NCI-H526 (cell line): ENCODE measurements around the gene PRELID1.
A peak's percentile ranks its signal among the peaks of the same experiment; 100 is the strongest.
"Not testable (repeated sequence)": the region's sequence is repeated elsewhere in the genome, so short reads cannot be mapped to it uniquely, and the experiment has no call there.

Experiments
- DNase-seq, 2 experiments: peaks; one replicate each; lab custom pipeline; 2025; lab: John Stamatoyannopoulos, UW

PRELID1 gene

GRCh38 chr5:177300236-177300880 lies 3.2 kb upstream of the PRELID1 start:
- DNase-seq = no peak

DNA sequence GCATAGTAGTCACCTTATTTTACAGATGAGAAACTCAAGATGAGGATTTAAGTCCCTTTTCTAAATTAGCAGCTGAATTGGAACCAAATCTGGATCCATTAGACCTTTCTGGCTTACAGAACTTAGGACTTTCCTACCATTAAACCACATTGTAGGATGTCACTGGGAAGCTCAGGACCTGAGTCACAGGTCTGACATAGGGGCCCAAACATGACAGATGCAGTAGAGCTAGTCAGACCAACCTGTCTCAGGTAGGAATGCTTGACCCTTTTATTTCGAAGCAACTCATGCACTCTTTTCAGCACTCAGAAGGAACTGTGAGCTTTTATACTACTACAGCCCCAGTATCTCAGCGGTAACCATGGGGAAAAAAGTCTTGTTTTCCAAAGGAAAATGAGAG lies 2.6 kb upstream of the PRELID1 start:
- no peak for DNase-seq

DNA sequence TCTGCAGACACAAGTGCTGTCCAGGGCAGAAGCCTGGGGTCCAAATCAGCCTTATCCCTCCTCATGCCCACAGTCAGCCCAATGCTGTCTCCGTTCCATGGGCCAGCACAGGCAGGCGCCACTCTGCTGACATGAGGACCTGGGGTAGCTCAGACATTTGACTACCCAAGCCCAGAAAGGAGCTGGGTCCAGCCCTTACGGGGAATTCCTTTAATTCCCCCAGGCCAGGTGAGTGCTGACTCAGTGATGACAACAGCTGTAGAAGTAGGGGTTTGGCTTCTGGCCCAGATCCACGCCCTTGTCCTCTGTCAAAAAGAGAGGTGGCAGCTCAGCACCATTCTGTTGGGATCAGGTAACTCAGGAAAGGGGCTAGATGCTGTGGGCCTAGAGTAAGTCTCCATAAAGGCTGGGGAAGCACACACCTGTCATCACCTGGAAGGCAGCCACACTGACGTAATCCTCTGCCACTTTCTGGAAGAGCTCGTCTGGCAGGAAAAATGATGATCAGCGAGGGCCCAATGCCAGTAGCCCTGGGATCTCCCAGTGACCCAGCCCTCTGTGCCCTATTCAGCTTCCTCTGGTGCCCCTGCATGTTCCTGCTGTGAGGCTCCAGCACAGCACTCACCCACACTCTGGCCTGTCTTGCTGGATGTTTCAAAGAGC lies 2.0 kb upstream of the PRELID1 start:
- no peak for DNase-seq

DNA sequence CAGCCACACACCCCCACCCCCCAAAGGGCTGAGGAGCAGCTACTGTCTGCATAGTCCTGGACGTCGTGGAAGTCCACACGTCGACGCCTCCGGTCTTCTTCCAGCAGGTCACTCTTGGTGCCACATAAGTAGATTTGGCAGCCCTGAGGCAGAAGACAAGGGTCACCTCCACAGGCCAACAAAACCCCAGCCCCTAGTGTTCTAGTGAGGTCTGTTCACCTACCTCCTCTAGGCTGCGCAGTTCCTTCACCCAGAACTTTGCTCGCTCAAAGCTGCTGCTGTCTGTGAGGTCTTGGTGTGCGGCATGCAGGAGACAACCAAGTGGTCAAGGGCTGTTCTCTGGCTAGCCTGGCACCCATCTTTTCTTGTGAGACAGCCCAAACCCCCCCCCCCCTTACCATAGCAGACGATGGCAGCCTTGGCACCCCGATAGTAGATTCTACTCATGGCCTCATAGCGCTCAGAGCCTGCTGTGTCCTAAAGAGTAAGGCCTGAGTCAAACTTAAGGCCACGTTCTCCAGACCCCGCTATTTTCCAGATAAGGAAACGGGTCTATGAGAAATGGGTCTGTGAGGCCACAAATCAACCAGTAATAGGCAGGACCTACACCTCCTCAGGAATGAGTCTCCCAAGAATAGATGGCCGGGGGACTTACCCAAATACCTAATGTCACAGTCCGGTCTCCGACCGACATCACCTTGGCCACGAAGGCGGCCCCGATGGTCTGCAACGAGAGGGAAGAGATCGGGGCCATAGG lies 1.1 kb upstream of the PRELID1 start:
- peak in 1 of 2 experiments; percentile 24 for DNase-seq

GRCh38 chr5:177303925-177304391 lies 359 bp downstream of the PRELID1 start:
- DNase-seq = no peak

- no peak for DNase-seq
Measured at GRCh38 chr5:177304392-177305119, 957 bp downstream of the PRELID1 start.

DNA sequence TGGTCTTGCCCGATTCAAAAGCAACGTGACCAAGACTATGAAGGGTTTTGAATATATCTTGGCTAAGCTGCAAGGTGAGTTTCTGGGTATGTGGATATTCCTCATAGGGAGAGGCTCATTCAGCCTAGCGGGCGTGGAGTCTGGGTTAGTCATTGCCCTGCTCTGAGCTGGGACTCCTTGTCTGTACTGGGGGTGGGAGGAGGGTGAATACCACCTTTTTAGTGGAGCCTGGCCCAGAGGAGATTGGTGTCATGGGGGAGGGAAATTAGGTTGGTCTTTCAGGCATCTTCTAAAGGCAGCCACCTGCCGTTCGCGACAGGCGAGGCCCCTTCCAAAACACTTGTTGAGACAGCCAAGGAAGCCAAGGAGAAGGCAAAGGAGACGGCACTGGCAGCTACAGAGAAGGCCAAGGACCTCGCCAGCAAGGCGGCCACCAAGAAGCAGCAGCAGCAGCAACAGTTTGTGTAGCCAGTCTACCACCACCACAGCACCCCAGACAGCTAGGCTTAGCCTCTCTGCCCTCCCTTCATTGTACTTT lies 2.6 kb downstream of the PRELID1 start:
- not testable (repeated sequence) for DNase-seq

DNA sequence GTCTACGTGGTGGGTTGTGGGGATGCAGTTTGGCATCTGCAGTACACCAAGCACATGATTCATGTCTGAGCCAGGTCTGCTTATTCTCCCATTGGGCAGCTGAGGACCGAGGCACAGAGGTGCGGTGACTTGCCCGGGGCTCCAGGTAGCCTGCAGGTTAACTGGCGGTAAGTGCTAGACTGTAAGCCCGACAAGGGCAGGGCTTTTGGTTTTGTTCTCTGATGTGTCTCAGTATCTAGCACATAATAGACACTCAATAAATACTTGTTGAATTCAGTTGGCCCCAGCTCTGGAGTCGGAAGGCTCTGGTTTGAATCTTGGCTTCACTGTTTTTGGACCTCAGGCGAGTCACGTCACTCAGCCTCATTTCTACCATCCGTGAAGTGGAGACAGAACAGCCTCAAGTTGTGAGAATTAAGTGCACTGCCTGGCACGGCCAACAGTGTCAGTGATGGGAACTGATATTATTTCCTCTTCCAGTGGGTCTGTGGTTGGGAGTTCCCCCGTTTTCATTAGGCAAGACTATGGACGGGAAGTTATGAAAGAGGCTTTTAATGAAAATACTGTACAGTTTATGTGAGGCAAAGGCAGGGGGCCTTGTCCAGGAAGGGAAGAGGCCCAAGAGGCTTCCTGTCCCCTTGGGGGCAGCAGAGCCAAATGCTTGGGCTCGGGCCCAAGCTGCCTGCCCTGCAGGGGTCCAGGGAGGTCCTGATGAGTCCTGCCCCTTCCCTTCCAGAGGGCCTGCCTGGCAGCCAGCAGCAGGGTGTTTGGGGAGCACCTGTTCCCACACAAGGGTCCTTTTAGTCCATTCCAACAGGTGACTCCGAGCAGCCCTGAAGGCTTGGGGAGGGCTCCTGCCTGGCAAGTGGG lies 3.3 kb downstream of the PRELID1 start:
- DNase-seq = no peak

- no peak for DNase-seq
Measured at GRCh38 chr5:177307544-177308363, 4.2 kb downstream of the PRELID1 start.

DNA sequence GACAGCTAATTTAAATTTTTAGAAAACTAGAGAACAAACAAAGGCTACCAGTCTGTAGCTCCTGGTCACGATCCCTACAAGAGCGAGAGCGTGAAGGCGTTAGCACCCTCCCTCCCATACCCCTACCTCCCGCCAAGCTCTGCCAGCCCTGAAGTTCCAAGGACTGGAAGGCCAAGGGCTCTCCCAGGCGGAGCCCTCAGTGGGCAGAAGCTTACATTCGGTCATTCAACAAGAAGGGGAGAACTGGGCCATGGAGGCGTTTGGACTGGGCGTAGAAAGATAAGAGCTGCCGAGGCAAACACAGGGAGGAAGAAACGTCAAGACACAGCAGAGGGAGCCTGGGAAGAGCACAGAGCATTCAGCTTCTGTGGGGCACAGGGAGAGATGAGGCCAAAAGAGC lies 5.1 kb downstream of the PRELID1 start:
- DNase-seq = no peak

DNA sequence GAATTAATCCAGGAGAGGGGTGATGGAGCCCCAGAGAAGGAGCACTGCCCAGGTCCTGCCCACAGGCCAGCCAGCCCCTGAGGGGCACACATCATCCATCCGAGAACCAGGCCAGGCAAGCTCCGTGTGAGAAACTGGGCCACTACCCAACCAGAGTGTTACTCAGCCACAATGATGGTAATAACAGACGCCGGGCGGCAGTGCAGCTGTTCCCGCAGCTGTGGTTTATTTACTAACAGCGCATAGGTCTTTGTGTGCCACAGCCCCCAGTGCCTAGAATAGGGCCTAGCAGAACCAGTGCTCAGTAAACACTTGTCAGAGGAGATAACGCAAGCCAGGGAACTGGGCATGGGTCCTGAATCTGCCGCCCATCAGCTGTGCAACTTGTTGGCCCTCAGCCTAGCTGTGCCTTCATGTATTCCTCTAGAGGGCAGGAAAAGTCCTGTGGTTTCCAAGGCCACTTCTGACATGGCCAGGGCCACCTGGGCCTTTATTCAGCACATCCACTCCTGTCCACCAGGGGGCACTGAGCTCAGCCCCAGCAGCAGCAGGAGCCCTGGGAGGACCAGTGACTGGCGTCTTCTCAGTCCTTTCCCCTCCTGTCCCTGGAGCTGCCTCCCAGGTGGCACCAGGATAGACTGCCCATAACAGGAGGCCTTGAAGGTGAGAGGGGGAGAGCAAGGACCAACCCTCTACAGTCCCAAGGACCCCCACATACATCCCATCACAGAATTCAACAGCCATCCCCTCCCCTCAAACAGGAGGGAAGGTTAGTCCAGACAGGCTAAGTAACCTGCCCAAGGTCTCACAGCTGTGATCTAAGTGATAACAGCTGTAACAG lies 6.0 kb downstream of the PRELID1 start:
- DNase-seq = peak in 1 of 2 experiments; percentile 70

- DNase-seq = no peak
Measured at GRCh38 chr5:177310332-177310731, 6.7 kb downstream of the PRELID1 start.

DNA sequence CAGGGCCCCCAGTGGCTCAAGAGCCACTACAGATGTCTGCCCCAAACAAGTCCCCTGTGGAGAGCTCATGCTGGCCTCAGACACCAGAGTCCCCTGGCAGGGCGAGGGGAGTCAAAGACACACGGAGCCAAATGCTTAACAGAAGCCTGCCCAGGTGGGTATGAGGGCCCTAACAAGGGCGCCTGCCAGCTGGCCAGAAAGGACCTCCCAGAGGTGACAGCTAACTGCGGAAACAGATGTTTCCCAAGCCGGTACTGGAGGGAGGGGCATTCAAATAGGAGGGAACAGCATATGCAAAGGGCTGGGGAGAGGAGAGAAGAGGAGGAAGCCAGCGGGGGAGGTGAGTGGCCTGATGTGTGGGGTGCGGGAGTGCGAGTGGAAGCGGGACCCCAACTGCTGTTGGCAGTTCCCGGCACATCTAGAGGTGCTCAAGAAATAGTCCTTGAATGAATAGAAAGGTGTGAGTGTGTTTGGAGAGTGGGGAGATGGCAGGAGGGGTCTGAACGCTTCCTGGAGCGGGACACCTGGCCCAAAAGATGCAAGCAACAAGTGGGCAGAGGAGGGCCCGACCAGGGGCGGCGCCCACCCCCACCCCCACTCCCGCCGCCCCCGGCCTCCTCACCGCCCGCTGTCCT lies 7.3 kb downstream of the PRELID1 start:
- DNase-seq = peak; percentile 13 to 56

DNA sequence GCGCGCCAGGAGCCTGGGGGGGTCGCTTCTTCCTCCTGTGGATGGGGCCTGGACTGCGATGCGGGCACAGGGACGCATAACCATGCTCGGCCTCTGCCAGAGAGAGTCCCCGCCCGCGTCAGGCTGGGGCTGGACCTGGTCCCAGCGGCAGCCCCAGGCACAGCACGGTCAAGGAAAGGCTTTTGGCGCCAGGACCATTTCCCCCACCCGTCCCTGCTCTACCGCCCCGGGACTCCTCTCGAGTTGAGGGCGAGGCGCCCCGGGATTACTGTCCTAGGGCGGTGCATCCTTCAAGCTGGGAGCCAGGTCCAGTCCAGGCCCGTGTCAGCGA lies 7.8 kb downstream of the PRELID1 start:
- DNase-seq = no peak

- peak; percentile 85 to 96 for DNase-seq
Measured at GRCh38 chr5:177311723-177312648, 8.4 kb downstream of the PRELID1 start, which contains the start of gene MXD3. TSS of gene MXD3 (minus strand) at chr5:177311898. CDS start at chr5:177311830, 68 bp downstream.

DNA sequence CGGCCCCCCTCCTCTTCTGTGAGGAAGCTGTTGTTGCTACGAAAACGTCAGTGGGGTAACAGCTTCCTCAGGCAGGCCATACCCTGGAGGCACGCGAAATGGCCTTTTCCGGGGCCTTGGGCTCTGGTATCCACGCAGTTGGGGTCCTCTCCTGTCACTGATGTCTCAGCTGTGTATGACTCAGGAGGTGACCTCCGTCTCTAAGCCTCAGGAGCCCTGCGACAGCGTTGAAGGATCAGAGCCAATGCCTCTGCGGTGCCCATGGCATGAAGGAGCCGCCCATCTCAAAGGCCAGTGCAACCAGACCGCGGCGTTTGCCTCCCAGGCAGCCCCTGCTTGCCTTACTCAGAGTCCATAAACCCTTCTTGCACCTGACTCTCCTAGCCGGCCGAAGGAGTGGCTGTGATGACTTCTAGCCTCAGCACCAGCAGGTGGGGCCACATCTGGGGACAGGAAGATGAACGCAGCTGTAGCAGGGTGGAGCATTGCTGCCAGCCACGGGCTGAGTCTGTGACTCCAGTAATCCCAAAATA lies 9.1 kb downstream of the PRELID1 start:
- DNase-seq = peak; percentile 43 to 46

- DNase-seq = no peak
Measured at GRCh38 chr5:177313561-177314259, 10.1 kb downstream of the PRELID1 start.
